Liver (tissue), 9 donors: Measurements from ENCODE around the gene SLC30A5. TPM values are rescaled to one million over a fixed set of nuclear protein-coding genes. Genes with fewer than 3 reads are reported as not detected.
"Not testable (repeated sequence)": the region's sequence is repeated elsewhere in the genome, so short reads cannot be mapped to it uniquely, and the experiment has no call there.

Source experiments
- DNase-seq: peaks from one replicate; pipeline ENCODE4 v3.0.0-alpha.2; 2017; ENCODE audit warnings: low spot score
- H3K27ac ChIP-seq, 2 donors: one replicate each; pipeline ENCODE4 v1.7.0; 2013; ENCODE audit warnings: inconsistent platforms in 2 of 2, low read length in 2 of 2, control low read depth in 1 of 2, low read depth in 1 of 2, mild to moderate bottlenecking in 1 of 2
- H3K27me3 ChIP-seq, 4 donors: one replicate each; pipeline versions ENCODE4 v1.6.1 to v1.7.0; 2013; ENCODE audit warnings: low read length in 3 of 4, inconsistent platforms in 1 of 4, mild to moderate bottlenecking in 1 of 4, moderate library complexity in 1 of 4; ENCODE audit not compliant: control insufficient read depth in 4 of 4, insufficient read depth in 4 of 4
- H3K36me3 ChIP-seq, 4 donors: one replicate each; pipeline versions ENCODE4 v1.6.1 to v1.7.0; 2013; ENCODE audit warnings: low read length in 3 of 4, mild to moderate bottlenecking in 3 of 4, low read depth in 1 of 4, moderate library complexity in 1 of 4; ENCODE audit not compliant: control insufficient read depth in 4 of 4, insufficient read depth in 3 of 4
- H3K4me1 ChIP-seq, 4 donors: one replicate each; pipeline versions ENCODE4 v1.6.1 to v1.7.0; 2013; ENCODE audit warnings: low read length in 3 of 4, mild to moderate bottlenecking in 3 of 4, moderate library complexity in 1 of 4; ENCODE audit not compliant: control insufficient read depth in 4 of 4, insufficient read depth in 4 of 4
- H3K4me3 ChIP-seq, 3 donors: one replicate each; pipeline versions ENCODE4 v1.6.1 to v1.7.0; 2013; ENCODE audit warnings: low read length in 3 of 3, control low read depth in 1 of 3, low read depth in 1 of 3, mild to moderate bottlenecking in 1 of 3
- H3K9ac ChIP-seq, 2 donors: one replicate each; pipeline ENCODE4 v1.7.0; 2013; ENCODE audit warnings: low read length in 2 of 2, mild to moderate bottlenecking in 2 of 2, moderate library complexity in 2 of 2, control low read depth in 1 of 2, low read depth in 1 of 2
- H3K9me3 ChIP-seq, 4 donors: one replicate each; pipeline versions ENCODE4 v1.6.1 to v1.7.0; 2013; ENCODE audit warnings: low read length in 3 of 4; ENCODE audit not compliant: control insufficient read depth in 4 of 4
- ATF3 ChIP-seq: IDR thresholded peaks from 2 replicates; pipeline ENCODE4 v1.6.1; 2016; ENCODE audit warnings: antibody characterized with exemption
- EGR1 ChIP-seq, 2 donors: IDR thresholded peaks; 2 replicates each; pipeline ENCODE4 v1.6.1; 2016 to 2018; ENCODE audit warnings: antibody characterized with exemption in 2 of 2, low read depth in 2 of 2
- FOXA1 ChIP-seq: IDR thresholded peaks from 2 replicates; pipeline ENCODE4 v1.6.1; 2016; ENCODE audit warnings: antibody characterized with exemption
- FOXA2 ChIP-seq: IDR thresholded peaks from 2 replicates; pipeline ENCODE4 v1.6.1; 2016; ENCODE audit warnings: antibody characterized with exemption
- GABPA ChIP-seq, 2 donors: IDR thresholded peaks in 1 of 2; conservative IDR thresholded peaks in 1 of 2; 2 replicates each; pipeline ENCODE4 v1.6.1; 2016; ENCODE audit warnings: antibody characterized with exemption in 2 of 2, mild to moderate bottlenecking in 1 of 2, moderate library complexity in 1 of 2
- HNF4G ChIP-seq: IDR thresholded peaks from 2 replicates; pipeline ENCODE4 v1.6.1; 2016; ENCODE audit warnings: antibody characterized with exemption
- JUND ChIP-seq, 2 donors: IDR thresholded peaks; 2 replicates each; pipeline ENCODE4 v1.6.1; 2016; ENCODE audit warnings: antibody characterized with exemption in 2 of 2
- NR2F2 ChIP-seq: IDR thresholded peaks from 2 replicates; pipeline ENCODE4 v1.6.1; 2016; ENCODE audit warnings: antibody characterized with exemption
- RXRA ChIP-seq, 2 donors: IDR thresholded peaks; 2 replicates each; pipeline ENCODE4 v1.6.1; 2017 to 2018; ENCODE audit warnings: antibody characterized with exemption in 2 of 2, mild to moderate bottlenecking in 1 of 2
- SP1 ChIP-seq: IDR thresholded peaks from 2 replicates; pipeline ENCODE4 v1.6.1; 2018; ENCODE audit warnings: antibody characterized with exemption, mild to moderate bottlenecking
- TAF1 ChIP-seq: conservative IDR thresholded peaks from 2 replicates; pipeline ENCODE4 v1.6.1; 2016; ENCODE audit warnings: antibody characterized with exemption, mild to moderate bottlenecking
- YY1 ChIP-seq: IDR thresholded peaks from 2 replicates; pipeline ENCODE4 v1.6.1; 2016; ENCODE audit warnings: antibody characterized with exemption, mild to moderate bottlenecking
- WGBS: extraction: QIAGEN DNeasy Blood & Tissue Kit; methylation state at CpG from one replicate; pipeline ENCODE4 v1.1.7; 2013; 5-methylcytosine and 5-hydroxymethylcytosine counted together
- polyA plus RNA-seq, 2 donors: library from polyadenylated mRNA; stranded (reverse) in 1 of 2; unstranded in 1 of 2; fragments of 200-250 nt in 1 of 2; fragments of >200 nt in 1 of 2; fragmentation: Nextera tagmentation in 1 of 2; extraction: Ambion mirVana in 1 of 2; gene quantifications; one replicate each; pipeline versions ENCODE4 v1.2.1 to v1.2.3, GENCODE V29; 2013 to 2015
- total RNA-seq, 2 donors: library from RNA; depleted of rRNA; stranded (reverse); fragments of >200 nt; gene quantifications; one replicate each; pipeline ENCODE4 v1.2.3, GENCODE V29; 2014
- TF ChIP-seq, protein P1 (sequence below): fragments of 150-350 bp; IDR thresholded peaks from 2 replicates; pipeline ENCODE4 v1.5.1; 2017; ENCODE audit warnings: improper control_type of control experiment, low read depth, low read length; ENCODE audit not compliant: missing input control
- TF ChIP-seq, protein P2 (sequence below): IDR thresholded peaks from 2 replicates; pipeline ENCODE4 v1.6.1; 2016; ENCODE audit warnings: antibody characterized with exemption
- TF ChIP-seq, protein P3 (sequence below): IDR thresholded peaks from 2 replicates; pipeline ENCODE4 v1.6.1; 2016; ENCODE audit warnings: antibody characterized with exemption, mild to moderate bottlenecking
- donor health status: healthy.
- donor health status: healthy.
- donor health status: healthy.
- donor health status: healthy.
- donor health status: healthy.

Gene SLC30A5
- total and polyA plus RNA-seq, 4 donors = 15.5 to 37.8 (median 26.2) TPM

DNA sequence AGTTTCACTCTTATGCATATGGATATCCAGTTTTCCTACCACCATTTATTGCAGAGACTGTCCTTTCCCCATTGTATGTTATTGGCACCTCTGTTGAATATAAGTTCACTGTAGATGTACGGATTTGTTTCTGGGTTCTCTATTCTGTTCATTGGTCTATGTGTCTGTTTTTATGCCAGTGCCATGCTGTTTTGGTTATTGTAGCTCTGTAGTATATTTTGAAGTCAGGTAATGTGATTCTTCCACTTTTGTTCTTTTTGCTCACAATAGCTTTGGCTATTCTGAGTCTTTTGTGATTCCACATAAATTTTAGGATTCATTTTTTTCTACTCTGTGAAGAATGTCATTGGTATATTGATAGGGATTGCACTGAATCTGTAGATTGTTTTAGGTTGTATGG lies 47.0 kb downstream of the SLC30A5 start:
- Histone ChIP-seq H3K27ac (no peak overlapping the region), H3K9ac (no peak overlapping the region), H3K36me3 (no peaks in the 10 kb centered on the region), H3K9me3 (peaks cover 0 to 5% (median under 1%) of the 10 kb centered on the region in 4 donors), H3K27me3 (no peaks in the 10 kb centered on the region), H3K4me3 (no peak overlapping the region), H3K4me1 (no peaks in the 10 kb centered on the region)
- 77% methylated on average over 1 of the region's 1 CpG for WGBS
- TF ChIP-seq JUND (IDR thresholded peaks at IDR 0.05) = no peak
- no peak for TF ChIP-seq FOXA2
- TF ChIP-seq GABPA (IDR thresholded peaks at IDR 0.05 in 1 of 2, conservative IDR thresholded peaks at IDR 0.05 in 1 of 2) = no peak
- TF ChIP-seq, protein P1, sequence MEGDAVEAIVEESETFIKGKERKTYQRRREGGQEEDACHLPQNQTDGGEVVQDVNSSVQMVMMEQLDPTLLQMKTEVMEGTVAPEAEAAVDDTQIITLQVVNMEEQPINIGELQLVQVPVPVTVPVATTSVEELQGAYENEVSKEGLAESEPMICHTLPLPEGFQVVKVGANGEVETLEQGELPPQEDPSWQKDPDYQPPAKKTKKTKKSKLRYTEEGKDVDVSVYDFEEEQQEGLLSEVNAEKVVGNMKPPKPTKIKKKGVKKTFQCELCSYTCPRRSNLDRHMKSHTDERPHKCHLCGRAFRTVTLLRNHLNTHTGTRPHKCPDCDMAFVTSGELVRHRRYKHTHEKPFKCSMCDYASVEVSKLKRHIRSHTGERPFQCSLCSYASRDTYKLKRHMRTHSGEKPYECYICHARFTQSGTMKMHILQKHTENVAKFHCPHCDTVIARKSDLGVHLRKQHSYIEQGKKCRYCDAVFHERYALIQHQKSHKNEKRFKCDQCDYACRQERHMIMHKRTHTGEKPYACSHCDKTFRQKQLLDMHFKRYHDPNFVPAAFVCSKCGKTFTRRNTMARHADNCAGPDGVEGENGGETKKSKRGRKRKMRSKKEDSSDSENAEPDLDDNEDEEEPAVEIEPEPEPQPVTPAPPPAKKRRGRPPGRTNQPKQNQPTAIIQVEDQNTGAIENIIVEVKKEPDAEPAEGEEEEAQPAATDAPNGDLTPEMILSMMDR = no peak
- no peak for TF ChIP-seq NR2F2
- no peak for DNase-seq

DNA sequence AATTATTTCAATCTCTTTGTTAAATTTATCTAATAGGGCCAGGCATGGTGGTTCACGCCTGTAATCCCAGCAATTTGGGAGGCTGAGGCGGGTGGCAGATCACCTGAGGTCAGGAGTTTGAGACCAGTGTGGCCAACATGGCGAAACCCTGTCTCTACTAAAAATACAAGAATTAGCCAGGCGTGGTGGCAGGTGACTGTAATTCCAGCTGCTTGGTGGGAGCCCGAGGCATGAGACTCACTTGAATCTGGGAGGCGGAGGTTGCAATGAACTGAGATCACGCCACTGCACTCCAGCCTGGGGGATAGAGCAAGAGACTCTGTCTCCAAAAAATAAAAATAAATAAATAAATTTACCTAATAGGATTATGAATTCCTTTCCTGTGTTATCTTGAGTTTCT lies 54.8 kb downstream of the SLC30A5 start:
- not testable (repeated sequence) for H3K9me3 ChIP-seq, H3K27me3 ChIP-seq, DNase-seq, H3K27ac ChIP-seq, H3K4me3 ChIP-seq, H3K4me1 ChIP-seq, H3K9ac ChIP-seq, H3K36me3 ChIP-seq
- 97% methylated on average over 7 of the region's 7 CpGs for WGBS

DNA sequence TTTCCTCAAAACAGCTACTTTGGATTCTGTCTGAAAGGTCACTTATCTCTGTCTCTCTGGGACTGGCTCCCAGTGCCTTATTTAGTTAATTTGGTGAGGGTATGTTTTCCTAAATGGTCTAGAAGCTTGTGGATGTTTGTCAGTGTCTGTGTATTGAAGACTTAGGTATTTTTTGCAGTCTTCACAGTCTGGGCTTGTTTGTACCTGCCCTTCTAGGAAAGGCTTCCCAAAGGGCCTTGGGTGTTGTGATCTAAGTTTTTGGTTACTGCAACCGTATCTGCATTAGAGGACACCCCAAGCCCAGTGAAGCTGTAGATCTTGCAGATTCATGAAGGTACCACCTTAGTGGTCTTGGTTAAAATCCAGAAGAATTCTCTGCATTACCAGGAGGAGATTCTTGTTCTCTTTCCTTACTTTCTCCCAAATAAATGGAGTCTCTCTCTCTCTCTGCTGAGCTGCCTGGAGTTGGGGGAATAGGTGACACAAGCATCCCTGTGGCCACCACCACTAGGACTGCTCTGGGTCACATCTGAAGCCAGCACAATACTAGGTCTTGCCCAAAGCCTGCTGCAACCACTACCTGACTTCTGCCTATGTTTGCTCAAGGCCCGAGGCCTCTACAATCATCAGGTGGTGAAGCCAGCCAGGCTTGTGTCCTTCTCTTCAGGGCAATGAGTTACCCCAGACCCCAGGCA lies 55.3 kb downstream of the SLC30A5 start:
- H3K9ac ChIP-seq = no peak overlapping the region
- no peak overlapping the region for H3K27ac ChIP-seq
- H3K9me3 ChIP-seq = no peaks in the 10 kb centered on the region
- no peaks in the 10 kb centered on the region for H3K36me3 ChIP-seq
- DNase-seq = no peak
- H3K4me3 ChIP-seq = no peak overlapping the region
- TF ChIP-seq FOXA1 = no peak
- TF ChIP-seq JUND (IDR thresholded peaks at IDR 0.05) = no peak
- TF ChIP-seq GABPA (IDR thresholded peaks at IDR 0.05 in 1 of 2, conservative IDR thresholded peaks at IDR 0.05 in 1 of 2) = no peak
- no peak for TF ChIP-seq YY1
- TF ChIP-seq ATF3 = no peak
- no peak for TF ChIP-seq SP1
- TF ChIP-seq EGR1 (IDR thresholded peaks at IDR 0.05; ENCODE audit: low read depth in 2 of 2) = no peak
- no peak for TF ChIP-seq HNF4G
- TF ChIP-seq TAF1 = no peak
- TF ChIP-seq, protein P2, sequence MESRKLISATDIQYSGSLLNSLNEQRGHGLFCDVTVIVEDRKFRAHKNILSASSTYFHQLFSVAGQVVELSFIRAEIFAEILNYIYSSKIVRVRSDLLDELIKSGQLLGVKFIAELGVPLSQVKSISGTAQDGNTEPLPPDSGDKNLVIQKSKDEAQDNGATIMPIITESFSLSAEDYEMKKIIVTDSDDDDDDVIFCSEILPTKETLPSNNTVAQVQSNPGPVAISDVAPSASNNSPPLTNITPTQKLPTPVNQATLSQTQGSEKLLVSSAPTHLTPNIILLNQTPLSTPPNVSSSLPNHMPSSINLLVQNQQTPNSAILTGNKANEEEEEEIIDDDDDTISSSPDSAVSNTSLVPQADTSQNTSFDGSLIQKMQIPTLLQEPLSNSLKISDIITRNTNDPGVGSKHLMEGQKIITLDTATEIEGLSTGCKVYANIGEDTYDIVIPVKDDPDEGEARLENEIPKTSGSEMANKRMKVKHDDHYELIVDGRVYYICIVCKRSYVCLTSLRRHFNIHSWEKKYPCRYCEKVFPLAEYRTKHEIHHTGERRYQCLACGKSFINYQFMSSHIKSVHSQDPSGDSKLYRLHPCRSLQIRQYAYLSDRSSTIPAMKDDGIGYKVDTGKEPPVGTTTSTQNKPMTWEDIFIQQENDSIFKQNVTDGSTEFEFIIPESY = no peak
- TF ChIP-seq, protein P3, sequence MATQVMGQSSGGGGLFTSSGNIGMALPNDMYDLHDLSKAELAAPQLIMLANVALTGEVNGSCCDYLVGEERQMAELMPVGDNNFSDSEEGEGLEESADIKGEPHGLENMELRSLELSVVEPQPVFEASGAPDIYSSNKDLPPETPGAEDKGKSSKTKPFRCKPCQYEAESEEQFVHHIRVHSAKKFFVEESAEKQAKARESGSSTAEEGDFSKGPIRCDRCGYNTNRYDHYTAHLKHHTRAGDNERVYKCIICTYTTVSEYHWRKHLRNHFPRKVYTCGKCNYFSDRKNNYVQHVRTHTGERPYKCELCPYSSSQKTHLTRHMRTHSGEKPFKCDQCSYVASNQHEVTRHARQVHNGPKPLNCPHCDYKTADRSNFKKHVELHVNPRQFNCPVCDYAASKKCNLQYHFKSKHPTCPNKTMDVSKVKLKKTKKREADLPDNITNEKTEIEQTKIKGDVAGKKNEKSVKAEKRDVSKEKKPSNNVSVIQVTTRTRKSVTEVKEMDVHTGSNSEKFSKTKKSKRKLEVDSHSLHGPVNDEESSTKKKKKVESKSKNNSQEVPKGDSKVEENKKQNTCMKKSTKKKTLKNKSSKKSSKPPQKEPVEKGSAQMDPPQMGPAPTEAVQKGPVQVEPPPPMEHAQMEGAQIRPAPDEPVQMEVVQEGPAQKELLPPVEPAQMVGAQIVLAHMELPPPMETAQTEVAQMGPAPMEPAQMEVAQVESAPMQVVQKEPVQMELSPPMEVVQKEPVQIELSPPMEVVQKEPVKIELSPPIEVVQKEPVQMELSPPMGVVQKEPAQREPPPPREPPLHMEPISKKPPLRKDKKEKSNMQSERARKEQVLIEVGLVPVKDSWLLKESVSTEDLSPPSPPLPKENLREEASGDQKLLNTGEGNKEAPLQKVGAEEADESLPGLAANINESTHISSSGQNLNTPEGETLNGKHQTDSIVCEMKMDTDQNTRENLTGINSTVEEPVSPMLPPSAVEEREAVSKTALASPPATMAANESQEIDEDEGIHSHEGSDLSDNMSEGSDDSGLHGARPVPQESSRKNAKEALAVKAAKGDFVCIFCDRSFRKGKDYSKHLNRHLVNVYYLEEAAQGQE = no peak
- TF ChIP-seq RXRA (IDR thresholded peaks at IDR 0.05) = no peak
- H3K27me3 ChIP-seq = no peaks in the 10 kb centered on the region
- H3K4me1 ChIP-seq = no peaks in the 10 kb centered on the region
- WGBS = 91% methylated on average over 2 of the region's 2 CpGs
